Ureter (tissue), 1 donor: Measurements from ENCODE around the gene COMMD3. TPM values are rescaled to one million over a fixed set of nuclear protein-coding genes. Genes with fewer than 3 reads are reported as not detected.
"Not testable (repeated sequence)": the region's sequence is repeated elsewhere in the genome, so short reads cannot be mapped to it uniquely, and the experiment has no call there.

Experiments
- DNase-seq: peaks from one replicate; pipeline ENCODE4 v3.0.0-alpha.2; 2020; ENCODE audit warnings: low spot score
- total RNA-seq: library from RNA; stranded (reverse); gene quantifications from one replicate; pipeline ENCODE4 v1.2.4, GENCODE V29; 2023
- donor health status: DM: yes; HTN: yes; CAD: no.

The COMMD3 gene
- total RNA-seq, result 63.9 TPM

DNA sequence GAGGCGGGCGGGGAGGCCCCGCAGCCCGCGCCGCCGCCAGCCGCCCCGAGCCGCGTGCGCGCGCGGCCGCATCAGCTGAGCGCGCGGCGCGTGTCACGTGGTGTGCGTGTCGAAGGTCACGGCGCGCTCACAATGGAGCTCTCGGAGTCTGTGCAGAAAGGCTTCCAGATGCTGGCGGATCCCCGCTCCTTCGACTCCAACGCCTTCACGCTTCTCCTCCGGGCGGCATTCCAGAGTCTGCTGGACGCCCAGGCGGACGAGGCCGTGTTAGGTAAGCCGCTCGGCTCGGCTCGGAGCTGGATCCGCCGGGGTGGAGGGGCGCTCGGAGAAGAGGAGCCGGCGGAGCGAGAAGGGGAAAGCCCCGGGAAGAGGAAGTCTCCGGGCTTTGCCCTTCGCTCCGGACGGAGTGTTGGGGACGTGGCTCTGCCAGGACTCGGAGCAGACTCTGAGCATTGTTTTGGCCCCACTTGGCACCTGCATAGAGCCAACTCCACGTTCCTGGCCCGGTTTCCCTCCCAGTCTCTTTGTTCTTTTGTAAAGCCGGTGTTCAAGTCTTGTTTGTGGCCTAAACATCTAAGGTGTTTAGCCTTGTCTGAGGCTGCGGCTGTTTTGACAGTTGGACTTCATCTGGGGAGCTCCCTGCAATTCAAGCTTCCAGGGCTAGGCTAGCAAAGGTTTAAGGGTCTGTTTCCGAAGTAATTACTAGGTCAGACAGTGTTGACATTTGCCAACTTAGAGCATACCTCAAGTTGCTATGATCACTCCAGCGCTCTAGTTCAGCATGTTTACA is at the start of gene COMMD3:
Gene COMMD3 (plus strand): TSS at position 103 of the 790 bp plus-strand sequence. CDS start 30 bp downstream, at position 133.
- peak; percentile 88 for DNase-seq

DNA sequence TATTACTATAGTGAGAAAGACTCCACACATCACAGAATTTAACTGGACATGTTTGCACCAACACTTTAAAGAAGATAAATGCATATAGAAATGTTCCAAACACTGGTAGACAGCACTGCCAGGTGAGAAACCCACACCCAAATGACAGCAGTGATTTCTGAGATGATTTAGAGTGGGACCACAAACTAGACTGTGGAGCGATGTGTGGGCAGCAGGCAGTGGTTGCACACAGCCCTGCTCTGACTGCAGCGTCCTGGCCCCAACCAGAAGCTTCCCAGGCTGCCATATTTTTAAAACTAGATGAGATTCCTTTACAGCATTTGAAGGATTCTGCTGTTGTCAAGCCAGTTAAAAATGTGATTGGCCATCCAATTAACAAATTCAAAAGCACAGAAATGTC is 47.7 kb upstream of the COMMD3 start:
- DNase-seq, result no peak

GRCh38 chr10:22271786-22272185 is 44.4 kb upstream of the COMMD3 start:
- no peak for DNase-seq

DNA sequence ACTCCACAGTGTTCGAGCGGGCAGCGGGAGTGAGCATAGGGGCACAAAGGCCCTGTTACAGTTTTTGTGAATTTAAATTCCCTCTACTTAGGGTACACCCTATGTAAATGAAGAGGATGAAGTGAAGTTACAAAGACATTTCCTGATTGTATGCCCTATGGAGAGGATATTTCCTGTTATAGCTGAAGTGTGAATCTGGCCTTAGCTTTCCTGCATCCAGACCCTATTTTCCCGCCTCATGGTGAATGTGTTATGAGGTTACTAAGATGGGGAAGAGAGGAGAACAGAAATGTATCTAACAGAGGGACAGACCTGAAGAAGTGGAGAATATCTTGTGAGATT is 37.8 kb upstream of the COMMD3 start:
- no peak for DNase-seq

GRCh38 chr10:22280078-22280477 is 36.1 kb upstream of the COMMD3 start:
- DNase-seq, result no peak

DNA sequence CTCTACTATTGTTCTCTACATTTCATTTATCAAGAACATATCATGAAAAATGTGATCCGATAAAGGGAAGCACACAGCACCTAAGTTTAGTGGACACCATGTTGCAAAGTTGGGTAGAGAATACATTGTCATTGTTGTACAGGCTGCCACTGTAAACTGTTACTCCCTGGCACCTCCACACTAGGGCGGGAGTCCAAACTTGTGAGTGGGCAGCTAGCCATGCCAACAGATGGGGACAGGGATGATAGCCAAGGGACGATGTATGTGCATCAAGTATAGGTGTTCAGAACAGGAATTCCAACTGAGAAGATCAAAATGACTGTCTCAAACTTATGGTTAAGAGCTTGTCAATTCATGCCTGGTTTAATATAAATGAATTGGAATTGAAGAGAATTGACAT is 31.1 kb upstream of the COMMD3 start:
- DNase-seq, result no peak

DNA sequence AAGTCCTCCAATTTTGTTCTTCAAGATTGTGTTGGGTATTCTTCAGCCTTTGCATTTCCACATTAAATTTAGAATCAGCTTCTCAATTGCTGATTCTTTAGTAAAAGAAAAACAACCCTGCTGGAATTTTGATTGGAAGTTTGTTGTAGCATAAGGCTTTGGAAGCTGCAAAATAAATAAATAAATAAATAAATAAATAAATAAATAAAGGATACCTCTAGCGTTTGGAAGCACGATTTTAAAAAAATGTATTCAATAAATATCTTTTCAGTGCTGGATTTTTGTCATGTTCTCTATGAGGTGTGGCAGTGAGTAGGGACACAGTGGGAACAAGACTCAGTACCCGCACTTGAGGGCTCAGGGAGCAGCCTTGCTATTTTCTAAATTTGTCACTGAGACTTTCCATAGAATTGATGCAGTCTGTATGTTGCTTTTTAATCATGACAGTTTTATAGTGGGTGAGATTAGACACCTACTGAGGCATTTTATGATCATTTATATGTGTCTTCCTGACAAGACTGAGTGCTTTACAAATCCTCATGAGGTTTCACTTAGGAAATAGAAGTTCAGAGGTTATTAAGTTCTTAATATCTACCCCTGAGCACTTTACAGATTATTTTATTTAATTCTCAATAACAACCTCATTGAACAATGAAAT is 22.3 kb upstream of the COMMD3 start:
- DNase-seq, result no peak

GRCh38 chr10:22294694-22295093 is 21.5 kb upstream of the COMMD3 start:
- DNase-seq, result no peak

- no peak for DNase-seq
These were observed 15.0 kb upstream of the COMMD3 start for GRCh38 chr10:22301193-22301592.

DNA sequence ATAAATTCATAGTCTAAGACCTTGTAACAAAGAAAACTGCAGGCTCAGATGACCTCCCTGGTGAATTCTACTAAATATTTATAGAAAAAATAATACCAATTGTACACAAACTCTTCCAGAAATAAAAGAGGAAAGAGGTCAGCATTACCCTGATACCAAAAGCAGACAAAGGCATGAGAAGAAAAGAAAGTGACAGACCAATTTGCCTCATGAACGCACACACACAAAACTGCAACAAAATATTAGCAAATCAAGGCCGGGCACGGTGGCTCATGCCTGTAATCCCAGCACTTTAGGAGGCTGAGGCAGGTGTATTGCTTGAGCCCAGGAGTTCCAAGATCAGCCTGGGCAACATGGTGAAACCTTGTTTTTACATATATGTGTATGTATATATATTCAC is 12.7 kb upstream of the COMMD3 start:
- DNase-seq, result no peak

GRCh38 chr10:22305721-22306120 is 10.5 kb upstream of the COMMD3 start:
- no peak for DNase-seq

DNA sequence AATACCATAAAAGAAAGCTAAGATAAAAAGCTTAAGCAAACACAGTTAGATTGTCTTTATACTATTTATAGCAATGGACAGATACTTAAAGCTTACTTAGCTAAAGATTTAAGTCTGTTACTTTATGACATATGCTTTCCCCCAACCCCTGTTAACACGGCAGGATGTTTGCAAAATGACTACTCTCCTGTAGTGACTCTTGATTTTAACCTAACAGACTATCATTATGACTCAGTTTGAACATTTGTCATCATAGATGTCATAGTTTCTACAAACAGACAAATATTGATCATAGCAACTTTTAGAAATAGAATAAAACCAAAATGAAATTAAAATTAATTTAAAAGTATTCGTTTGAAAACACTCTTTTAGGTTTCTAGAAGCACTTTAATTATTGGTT is 7.8 kb upstream of the COMMD3 start:
- DNase-seq, result no peak

- no peak for DNase-seq
These were observed 6.8 kb upstream of the COMMD3 start for GRCh38 chr10:22309180-22310000.

- DNase-seq, result not testable (repeated sequence)
These were observed 6.2 kb upstream of the COMMD3 start for GRCh38 chr10:22310012-22310411.

- DNase-seq, result no peak
These were observed 5.3 kb upstream of the COMMD3 start for GRCh38 chr10:22310928-22311327.

DNA sequence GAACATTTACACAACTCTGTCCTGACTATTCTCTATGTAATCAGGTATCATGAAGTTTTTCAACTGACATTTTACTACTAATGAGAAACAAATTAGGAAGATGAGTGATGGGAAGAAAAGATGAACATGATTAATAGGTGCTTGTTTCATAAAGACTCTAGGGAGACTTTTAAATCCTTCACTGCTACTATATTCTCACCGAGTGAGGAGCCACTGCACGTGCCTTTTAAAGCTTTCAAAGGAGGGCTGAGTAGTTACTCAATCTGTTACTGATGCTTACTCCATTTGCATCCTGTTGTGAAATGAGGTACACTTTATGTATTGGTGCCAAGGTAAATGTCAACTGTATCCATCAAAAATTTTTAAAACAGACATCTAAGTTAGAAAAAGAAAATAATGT is 1.3 kb upstream of the COMMD3 start:
- no peak for DNase-seq

DNA sequence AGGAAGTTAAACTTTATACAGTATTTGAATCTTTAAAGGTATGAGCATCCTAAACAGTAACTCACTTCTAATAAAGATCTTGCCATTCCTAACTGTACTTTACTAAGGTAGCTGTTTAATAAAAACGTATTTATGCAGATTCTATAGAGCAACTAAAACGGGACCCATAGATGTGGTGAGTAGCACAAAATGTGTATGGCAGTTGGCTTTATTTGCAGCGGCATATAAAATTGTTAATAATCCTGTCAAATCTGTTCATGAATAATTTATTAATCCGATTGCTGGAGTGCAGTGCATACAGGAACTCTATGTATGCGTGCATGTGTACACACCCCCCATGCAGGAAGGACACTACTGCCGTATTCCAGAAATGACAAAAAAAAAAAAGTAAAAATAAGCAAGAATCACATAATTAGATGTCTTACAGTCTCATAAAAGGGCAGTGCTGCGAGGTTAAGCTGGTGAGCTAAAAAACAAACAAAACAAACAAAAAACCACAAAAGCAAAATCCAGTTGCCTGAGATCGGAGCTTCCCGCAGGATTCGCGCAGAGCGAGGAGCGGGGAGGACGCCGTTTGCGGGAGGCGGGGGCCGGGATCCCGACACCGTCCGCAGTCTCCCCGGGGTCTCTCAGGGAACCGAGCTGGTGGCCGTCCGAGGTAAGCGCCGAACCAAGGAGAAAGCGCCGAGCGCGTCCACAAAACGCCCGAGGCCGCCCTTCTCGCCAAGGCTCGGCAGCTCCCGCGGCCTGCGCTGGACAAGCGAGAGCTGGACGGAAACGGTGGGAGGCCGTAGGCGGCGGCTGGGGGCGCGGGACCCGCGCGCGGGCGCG is 518 bp upstream of the COMMD3 start:
- DNase-seq, result no peak

GRCh38 chr10:22317076-22317370 is 835 bp downstream of the COMMD3 start:
- no peak for DNase-seq

GRCh38 chr10:22317771-22318565 is 1.8 kb downstream of the COMMD3 start:
- no peak for DNase-seq

GRCh38 chr10:22318772-22319171 is 2.6 kb downstream of the COMMD3 start:
- DNase-seq, result no peak

- no peak for DNase-seq
These were observed 3.4 kb downstream of the COMMD3 start for GRCh38 chr10:22319547-22319979.
